Suppressor macrophage (primary cell): ENCODE measurements around the gene SUGCT.

Experiments
- DNase-seq, 4 experiments: peaks; one replicate each; pipeline ENCODE4 v3.0.0-alpha.2; 2020 to 2022

The SUGCT gene

DNA sequence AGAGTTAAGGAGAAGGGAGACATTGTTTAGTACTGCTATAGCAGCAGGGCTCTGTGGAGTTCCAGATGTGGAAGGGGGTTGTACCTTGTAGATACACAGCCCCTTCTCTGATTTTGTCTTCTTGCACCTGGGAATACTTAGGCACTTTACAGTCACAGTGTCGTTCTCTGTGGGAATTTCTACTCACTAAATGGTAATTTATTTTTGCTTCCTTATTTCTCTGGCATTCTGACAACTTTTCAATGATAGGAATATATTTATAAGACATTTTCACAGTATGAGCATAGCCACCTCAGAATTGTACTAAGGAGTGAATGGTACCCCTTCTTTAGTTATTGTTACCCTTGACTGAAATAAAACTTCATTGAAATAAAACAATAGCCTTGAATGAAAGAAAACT lies 132.8 kb downstream of the SUGCT start:
- peak in 2 of 4 experiments; percentile 13 to 22 for DNase-seq

DNA sequence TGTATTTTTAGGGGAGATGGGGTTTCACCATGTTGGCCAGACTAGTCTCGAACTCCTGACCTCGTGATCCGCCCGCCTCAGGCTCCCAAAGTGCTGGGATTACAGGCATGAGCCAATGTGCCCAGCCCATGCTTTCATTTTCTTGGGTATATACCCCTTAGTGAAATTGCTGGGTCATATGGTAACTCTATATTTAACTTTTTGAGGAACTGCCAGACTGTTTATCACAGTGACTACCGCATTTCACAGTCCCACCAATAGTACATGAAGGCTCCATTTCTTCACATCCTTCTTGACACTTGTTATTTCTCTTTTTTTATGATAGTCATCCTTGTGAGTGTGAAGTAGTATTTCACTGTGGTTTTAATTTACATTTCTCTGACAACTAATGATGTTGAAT lies 134.0 kb downstream of the SUGCT start:
- DNase-seq: peak; percentile 75 to 96 (median 85)

DNA sequence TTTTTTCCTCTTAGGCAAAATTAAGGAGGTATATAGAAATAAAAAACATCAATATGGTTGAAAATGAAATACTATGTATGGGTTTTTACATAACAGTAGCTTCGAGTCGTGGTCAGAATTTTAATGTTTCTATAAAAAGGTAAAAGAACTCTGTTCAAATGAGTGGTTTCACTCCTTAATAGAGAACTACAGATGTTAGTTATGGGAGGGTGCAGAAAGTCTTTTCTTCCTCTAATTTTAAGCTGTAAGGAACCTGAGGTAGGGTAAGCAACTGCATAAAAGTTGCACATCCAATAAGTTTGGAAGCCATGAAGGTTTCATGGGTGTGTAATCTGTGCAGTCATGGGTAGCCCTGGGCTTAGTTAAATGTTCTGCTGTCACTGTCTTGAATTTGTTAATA lies 141.3 kb downstream of the SUGCT start:
- DNase-seq: no peak

DNA sequence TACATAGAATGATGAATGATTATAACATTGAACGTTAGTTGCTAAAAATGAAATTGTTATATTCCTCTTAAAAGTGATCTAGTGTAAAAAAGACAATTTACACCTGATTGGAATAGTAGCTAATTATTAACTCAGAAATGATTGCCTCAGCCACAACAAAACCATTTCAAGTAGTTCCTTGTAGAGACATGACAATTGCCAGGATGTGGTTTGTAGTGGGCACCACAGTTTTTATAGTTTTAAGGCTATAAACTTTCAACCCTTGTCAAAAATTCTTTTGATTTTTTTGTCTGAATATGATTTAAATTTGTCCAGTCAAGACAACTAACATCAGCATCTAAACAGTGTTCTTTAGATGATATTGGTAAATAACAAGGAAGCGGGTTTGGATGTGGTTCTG lies 145.2 kb downstream of the SUGCT start:
- DNase-seq: no peak

GRCh38 chr7:40282858-40283257 lies 148.1 kb downstream of the SUGCT start:
- no peak for DNase-seq

GRCh38 chr7:40283391-40283790 lies 148.6 kb downstream of the SUGCT start:
- no peak for DNase-seq

DNA sequence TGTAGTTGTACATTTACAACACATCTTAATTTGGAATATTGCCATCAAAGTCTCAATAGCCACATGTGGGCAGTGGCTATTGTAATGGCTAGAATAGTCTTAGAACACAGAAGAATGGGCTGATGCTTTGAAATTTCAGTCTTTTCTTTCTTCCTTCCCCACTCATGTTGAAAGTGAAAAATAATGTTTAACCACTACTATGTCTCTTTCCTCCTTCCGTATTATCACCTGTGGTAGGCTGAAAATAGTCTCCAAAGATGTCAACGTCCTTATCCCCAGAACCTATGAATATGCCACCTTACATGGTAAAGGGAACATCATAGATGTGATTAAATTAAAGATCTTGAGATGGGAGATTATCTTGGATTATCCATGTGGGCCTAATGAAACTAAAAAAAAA lies 154.0 kb downstream of the SUGCT start:
- DNase-seq: no peak

GRCh38 chr7:40297741-40298311 lies 163.0 kb downstream of the SUGCT start:
- no peak for DNase-seq

GRCh38 chr7:40298421-40298820 lies 163.6 kb downstream of the SUGCT start:
- DNase-seq: no peak

GRCh38 chr7:40299097-40299496 lies 164.3 kb downstream of the SUGCT start:
- DNase-seq: peak in 3 of 4 experiments; percentile 2 to 10 (median 8)

- no peak for DNase-seq
These were observed 165.4 kb downstream of the SUGCT start for GRCh38 chr7:40300146-40300670.

DNA sequence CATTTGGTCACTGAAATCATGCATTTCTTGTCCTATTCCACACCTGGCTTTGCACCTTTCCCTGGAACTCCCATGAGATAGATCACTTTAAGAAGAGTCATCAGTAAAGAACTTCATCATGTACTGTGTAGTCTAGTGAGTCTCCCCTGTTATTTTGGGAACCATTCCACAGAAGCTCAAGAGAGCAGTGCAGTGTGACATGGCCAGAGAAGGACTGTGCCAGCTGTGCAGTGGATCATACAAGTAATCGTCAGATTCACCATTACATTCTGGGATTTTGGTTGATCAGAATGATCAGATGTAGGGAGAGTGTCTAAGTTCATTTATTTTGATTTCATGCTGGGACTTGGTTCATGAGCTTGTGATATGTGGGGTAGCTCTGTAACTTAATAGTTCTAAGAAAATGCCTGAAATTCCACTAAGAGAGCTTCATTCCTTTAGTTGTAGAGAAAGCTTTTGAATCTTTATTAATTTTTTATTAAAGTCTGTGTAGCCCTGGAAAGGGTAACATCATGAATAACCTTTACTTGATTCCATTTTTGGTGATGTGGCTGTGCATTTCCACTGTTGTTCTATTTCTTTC lies 166.8 kb downstream of the SUGCT start:
- no peak for DNase-seq

DNA sequence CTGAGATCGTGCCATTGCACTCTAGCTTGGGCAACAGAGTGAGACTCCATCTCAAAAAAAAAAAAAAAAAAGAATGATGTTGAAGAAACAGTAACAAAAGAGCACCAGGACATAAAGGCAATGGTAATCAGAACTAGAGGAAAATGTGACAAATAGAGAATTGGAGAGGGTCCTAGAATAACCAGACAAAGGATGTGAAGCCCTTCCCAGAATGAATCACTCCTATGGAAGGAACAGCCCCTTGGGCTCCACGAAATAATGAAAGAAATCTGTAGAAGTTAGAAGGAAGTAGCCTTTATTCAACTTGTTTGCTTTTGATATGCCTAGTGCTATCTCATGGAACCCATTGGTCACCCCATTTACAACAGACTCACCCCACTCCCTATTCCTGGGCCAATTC lies 169.2 kb downstream of the SUGCT start:
- DNase-seq: no peak

DNA sequence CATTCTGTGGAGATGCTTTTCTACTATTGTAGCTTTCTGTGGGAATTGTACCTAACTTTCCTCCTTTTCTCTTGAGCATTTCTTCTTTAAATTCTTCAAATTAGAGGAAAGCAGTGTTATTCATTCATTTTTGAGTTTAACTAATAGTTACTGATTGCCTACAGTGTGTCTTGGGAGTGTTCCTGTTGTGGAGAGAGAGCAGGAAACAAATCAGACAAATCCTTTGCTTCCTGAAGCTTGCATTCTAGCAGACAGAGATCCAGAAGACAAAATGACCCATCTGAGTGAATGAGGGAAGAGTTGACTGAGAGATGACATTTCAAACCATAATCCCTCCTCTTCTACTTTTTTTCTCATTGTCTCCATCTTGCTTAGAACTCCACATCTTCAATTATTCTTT lies 170.4 kb downstream of the SUGCT start:
- DNase-seq: no peak

DNA sequence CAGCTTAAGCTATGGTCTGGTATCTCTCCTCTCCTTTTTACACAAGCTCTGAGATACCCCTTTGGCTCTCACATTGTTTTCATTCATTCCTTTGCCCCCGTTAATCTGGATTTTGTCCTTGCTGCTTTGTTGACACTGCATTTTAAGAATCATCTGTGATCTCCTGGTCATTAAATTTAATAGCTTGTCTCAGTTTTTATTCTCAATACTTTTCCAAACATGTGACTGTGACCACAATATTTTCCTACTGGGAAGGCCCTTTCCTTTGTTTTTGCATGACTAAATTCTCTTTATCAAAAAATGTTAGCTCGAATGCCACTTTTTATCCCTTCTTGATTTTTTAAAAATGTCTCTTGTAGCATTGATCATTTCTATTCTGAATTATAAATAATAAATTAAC lies 171.2 kb downstream of the SUGCT start:
- no peak for DNase-seq

DNA sequence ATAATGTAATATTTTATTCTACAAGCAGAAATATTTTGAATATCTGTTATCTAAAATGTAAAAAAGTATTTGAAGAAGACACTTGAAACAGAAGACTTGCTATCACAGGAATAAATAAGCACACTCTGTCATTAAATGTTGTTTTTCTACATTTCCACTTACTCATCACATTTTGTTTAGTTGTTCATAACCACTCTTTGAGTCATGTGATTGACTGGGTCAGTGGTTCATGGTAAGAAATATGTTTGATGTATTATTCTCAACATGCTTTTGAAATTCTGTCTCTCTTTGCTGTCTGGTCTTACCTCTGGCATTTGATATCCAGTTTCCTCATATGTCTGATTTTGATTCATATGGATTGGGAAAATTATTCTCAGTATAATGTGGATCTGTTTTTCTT lies 171.8 kb downstream of the SUGCT start:
- DNase-seq: peak in 1 of 4 experiments; percentile 9

- DNase-seq: no peak
These were observed 175.5 kb downstream of the SUGCT start for GRCh38 chr7:40310258-40310657.

GRCh38 chr7:40311307-40311706 lies 176.5 kb downstream of the SUGCT start:
- DNase-seq: no peak

DNA sequence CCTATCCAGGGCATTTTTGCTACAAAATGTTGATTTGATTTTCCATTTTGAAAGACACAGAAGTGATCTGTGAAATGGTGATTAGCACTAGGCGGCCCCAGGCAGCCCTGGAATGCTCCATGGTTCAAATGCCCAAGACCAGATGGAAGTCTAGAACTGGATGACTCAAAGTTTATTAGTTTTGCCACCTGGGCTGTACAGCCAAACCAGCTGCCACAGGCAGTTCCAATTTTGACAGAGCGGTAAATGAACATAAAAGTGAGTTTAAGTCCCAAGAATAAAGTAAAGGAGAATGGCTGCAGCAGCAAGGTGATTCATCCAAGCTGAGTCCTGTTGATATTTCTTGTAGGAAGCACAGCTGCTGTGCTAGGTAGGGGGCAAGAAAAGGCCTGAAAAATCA lies 180.5 kb downstream of the SUGCT start:
- no peak for DNase-seq

DNA sequence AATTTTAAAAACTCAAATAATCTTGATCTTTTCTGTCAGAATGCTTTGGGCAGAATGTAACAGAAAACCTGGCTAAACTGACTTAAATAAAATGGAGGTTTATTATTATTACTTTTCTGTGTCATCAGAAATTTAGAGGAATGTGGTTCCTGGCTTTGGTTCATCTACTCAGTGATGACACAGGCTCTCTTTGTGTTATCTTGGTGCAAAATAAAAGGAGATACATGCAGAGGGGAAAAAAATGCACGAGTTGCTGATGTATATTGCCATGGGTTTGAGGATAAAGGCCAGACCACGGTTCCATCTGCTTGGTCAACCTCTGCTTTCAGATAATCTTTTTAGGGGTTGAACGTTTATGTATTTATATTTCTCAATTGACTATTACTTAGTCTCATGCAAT lies 181.4 kb downstream of the SUGCT start:
- no peak for DNase-seq

DNA sequence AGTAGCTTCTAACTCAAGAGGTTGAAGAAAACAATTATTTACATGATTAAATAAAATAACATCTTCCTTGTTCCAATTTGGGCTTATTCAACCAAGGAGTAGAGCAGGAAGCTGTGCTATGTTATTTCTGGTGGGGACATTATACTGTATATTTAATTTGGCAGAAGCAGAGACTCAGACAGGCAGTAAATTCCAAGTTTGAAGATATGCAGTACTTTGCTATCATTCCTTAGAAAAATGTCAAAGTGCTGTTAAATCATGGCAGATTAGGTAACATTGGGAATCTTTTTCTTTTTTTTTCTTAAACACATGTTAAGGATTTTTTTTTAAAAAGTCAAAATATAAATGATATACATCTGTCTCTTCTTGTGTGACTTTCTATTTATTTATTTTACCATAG lies 190.1 kb downstream of the SUGCT start:
- no peak for DNase-seq

GRCh38 chr7:40327113-40327512 lies 192.3 kb downstream of the SUGCT start:
- DNase-seq: no peak

DNA sequence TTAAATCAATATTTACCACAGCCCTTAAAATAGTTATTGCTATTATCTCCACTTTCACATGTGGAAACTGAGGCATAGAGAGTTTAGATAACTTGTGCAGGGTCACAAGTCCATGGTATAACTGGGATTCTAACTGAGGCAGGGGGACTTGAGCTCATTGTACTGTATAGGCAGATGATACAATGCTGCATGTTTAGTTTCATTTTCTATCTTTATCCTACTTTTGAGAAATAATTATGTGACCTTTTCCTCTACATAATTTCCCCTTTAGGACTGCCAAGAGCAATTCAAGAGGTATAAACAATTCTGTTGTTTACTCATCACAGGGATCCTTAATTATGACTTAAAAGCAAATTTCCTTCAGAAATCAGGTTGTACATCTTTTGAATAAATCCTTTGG lies 193.1 kb downstream of the SUGCT start:
- peak in 1 of 4 experiments; percentile 9 for DNase-seq

- DNase-seq: peak; percentile 16 to 81 (median 44)
These were observed 194.9 kb downstream of the SUGCT start for GRCh38 chr7:40329601-40330153.
